GM19043 (cell line): Measurements from ENCODE around the gene FIGLA.
"Not testable (repeated sequence)": the region's sequence is repeated elsewhere in the genome, so short reads cannot be mapped to it uniquely, and the experiment has no call there.

Experiments
- ATAC-seq: cut with Tn5 transposase; IDR thresholded peaks from one replicate; pipeline ENCODE4 v1.9.1; 2021; ENCODE audit warnings: low read depth; ENCODE audit not compliant: unreplicated experiment

The FIGLA gene

DNA sequence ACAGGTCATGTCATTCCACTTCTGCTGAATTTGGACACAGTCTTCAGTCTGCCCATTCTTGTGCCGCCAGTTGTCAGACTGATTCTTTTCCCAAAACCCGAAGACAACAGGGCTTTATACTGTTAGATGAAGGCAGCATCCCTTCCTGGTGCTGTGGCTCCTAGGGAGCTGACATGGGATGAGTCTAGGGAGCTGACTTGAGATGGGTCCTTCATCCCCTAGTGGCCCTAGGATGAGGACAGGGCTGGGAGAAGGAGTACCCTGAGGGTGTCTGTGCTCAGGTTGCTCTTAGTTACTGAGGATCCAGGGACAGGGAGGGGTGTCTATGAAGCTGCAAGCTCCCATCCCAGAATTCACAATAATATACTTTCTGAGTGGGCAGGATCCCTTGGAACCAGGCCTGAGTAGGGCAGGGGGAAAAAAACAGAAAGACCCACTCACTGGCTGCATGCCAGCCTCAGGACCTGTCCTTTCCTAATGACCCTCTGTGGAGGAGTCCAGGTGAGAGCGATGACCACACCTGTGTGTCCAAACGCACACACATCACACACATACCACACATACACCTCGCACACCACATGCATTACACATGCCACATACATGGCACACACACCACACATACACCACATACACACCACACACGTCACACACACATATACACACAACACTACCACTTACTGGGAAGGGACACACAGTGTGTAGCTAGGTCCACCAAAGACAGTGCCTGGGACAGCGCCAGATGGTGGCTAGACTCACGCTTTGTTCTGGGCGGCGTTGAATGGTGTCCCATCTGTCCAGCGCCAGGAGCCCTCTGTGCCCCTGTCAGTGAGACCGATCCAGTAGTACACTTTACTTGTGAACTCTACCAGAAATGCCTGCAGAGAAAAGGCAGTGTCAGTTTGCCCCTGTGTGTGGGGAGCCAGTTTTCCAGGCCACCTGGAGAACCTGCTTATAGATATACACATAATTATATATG lies 18.8 kb upstream of the FIGLA start:
- ATAC-seq = no peak

DNA sequence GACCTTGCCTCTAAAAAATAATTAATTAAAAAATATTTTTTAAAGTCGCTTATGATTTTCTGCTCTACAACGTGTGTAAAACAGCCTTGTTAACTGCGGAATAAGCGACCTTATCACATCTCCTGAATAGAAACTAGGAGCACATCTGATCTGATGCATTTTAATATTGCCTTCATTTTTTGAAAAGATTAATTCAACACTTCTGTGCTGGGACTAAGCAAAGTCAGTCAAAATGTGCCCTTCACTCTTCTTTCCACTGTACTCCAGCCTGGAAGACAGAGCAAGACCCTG lies 17.3 kb upstream of the FIGLA start:
- ATAC-seq = no peak

DNA sequence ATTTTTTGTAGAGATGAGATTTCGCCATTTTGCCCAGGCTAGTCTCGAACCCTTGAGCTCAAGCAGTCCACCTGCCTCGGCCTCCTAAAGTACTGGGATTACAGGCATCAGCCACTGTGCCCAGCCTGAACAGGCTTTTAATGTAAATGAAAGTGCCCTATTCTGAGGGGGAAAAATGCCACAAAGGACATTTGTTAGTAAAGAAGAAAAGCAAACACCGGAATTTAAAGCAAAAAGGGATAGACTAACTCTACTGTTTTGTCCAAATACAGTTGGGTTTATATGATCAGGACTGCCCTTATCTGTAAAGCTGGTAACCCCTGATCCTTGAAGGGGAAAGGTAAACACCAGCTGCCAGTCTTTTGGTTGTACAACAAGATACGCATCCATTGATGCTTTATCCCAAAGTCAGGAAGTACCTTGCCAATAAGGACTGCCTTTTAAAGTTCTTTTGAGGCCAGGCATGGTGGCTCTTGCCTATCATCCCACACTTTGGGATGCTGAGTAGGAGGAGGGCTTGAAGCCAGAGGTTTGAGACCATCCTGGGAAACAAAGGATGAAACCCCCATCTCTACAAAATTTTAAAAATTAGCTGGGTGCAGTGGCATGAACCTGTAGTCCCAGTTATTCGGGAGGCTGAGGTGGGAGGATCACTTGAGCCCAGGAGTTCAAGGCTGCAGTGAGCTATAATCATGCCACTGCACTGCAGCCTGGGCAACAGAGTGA lies 16.8 kb upstream of the FIGLA start:
- no peak for ATAC-seq

DNA sequence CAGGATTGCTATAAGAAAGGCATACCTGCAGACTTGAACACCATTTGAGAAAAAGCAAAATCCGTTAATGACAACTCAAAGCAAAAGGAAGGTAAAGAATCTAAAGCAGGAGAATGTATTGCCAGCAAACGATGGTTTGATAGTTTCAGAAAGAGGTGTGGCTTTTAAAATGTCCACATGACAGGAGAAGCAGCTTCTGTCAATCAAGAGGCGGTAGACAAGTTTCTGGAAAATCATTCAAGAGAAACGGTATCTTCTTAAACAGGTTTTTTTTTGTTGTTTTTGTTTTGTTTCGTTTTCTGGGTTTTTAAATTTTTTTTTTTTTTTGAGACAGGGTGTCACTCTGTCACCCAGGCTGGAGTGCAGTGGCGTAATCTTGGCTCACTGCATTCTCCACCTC lies 16.2 kb upstream of the FIGLA start:
- no peak for ATAC-seq

DNA sequence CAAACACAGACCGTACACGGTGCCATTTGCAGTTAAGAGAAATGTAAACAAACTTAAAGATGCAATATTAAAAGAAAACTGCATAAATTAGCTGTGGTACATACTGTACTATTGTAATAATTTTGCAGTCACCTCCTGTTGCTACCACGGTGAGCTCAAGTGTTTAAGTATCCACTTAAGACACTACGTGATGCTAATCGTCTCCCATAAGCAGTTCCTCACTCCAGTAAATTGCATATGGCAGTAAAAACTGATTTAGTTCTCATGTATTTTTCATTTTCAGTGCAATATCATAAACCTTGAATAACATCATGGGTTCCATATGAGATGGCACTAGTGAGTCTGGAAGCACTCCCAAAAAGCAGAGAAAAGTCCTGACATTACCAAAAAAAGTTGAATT lies 15.6 kb upstream of the FIGLA start:
- ATAC-seq = no peak

DNA sequence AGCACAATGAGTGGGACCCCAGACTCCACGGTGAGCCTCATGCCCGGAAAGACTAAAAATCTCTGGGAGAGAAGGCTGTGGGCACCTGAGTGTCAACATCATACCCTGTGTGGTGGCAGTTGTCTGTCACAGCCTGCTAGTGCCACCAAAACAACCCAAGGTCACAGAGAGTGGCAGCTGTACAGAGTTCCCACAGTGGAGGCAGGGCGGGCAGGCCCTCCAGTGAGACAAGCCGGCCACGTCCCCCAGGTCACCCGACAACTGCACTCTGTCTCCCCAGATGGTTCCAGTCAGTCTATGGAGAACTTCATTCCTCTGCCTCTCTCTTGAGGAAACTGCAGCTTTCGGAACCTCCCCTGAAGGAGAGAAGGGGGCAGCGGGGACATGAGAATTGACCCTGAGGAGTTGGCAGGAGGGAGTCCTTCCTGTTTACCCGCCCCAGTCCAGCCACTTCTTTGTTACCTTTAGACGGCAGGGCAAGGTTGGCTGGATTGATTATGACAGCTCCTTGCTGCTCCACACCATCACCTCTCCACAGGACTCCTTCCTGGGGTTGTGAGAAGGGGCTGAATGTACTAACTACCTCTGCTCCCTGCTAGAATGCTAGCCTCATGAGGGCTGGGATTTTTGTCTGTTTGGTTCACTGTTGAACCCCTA lies 11.3 kb upstream of the FIGLA start:
- ATAC-seq = no peak

DNA sequence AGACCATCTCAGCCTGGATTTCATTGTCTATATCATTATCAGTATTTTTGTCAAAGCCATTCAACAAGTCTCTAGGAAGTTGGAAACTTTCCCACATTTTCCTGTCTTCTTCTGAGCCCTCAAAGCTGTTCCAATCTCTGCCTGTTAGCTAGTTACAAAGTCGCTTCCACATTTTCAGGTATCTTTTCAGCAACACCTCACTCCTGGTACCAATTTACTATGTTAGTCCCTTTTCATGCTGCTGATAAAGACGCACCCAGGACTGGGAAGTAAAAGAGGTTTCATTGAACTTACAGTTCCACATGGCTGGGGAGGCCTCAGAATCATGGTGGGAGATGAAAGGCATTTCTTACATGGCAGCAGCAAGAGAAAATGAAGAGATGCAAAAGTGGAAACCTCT lies 9.3 kb upstream of the FIGLA start:
- no peak for ATAC-seq

DNA sequence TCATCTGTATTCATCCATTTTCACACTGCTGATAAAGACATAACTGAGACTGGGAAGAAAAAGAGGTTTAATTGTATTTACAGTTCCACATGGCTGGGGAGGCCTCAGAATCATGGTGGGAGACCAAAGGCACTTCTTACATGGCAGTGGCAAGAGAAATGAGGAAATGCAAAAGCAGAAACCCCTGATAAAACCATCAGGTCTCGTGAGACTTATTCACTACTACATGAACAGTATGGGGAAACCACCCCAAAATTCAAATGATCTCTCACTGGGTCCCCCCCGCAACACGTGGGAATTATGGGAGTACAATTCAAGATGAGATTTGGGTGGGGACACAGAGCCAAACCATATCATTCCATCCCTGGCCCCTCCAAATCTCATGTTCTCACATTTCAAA lies 7.6 kb upstream of the FIGLA start:
- ATAC-seq = not testable (repeated sequence)

DNA sequence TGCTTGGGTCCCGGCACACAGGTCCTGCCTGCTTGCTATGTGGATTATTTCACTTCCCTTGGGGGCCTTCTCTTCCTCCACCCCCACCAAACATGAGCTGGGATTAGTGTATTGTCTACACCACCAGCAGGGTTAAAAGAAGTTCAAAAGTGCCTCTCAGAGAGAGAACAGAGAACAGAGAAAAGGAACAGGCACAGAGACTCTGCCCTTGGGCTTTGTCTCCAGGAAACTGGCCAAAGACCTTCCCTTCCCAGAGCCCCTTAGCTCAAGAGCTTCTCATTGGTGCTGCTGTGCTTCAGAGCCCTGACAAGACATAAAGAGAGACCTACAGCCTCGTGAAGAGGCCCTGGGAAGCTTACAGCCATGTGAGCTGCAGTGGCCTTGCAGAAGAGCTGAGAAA lies 7.1 kb upstream of the FIGLA start:
- ATAC-seq = no peak

DNA sequence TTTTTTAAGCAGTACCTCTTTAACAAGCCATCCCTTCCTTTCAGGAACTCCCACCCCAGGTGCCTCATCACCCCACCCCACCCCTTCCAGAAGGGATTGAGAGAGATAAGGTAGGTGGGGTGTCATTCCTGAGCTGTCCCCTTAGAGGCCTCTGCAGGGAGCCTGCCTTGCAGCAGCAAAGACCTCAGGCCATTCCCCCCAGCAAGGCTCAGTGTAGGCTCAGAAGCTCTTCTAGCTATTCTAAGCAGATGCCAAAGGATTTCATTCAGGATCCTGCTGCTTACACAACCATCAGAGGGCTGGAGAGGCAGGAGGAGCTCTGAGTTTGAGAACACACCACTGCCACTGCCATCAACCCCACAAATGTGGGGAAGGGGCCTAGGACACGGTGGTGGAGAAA lies 5.8 kb upstream of the FIGLA start:
- ATAC-seq = no peak

DNA sequence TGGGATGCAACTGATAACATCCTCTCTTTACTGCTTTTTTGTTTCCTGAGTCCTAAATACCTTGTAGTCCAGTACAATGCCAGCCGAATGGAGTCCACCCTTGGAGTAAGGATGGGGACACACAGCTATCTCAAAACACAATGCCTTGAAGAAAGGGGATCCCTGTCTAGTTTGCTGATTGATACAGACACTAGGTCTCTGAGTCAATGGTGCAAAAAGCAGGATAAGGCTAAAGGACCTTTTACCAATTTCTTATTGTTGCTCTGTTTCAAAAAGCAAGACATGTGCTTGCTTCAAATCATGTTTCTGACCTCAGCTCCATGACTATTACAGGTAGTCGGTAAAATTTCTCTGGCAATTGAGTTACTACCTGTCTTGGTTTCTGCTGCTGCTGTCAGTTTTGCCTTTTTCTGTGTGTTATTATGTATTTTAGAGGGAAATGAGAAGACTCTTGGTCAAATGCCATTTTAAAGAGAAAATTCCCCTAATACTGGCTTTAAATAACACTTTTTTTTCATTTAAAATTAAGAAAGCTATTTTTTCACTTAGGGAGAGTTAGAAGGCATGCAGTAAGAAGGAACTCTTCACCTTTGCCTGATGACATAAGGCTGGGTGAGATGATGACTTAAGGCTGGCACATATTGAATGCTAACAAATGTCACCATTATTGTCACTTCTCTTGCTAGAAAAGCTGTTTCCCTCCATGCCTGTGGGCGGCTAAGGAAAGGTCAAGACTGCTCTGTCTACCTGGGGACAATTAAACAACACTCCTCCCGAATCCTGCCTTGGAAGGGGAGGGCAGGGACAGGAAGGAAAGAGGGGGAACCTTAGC lies 4.9 kb upstream of the FIGLA start:
- no peak for ATAC-seq

DNA sequence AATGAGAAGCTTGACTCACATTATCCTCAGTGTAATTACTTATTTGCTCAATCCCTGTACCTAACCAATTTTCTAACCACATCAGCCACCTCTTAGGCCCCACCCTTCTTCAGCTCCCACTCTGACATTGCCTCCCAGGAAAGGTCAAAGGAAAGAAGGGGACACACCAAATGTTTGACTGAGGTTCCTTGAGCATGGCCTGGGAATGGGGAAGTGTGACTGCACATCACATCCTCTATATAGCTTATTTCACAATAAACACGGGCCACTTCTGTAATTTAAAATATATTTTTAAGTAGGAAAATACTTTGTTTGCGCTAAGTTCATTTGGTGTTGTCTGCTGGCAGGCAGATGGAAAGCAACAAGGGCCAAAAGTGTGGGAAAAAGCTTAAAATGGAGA lies 3.0 kb upstream of the FIGLA start:
- ATAC-seq = no peak

DNA sequence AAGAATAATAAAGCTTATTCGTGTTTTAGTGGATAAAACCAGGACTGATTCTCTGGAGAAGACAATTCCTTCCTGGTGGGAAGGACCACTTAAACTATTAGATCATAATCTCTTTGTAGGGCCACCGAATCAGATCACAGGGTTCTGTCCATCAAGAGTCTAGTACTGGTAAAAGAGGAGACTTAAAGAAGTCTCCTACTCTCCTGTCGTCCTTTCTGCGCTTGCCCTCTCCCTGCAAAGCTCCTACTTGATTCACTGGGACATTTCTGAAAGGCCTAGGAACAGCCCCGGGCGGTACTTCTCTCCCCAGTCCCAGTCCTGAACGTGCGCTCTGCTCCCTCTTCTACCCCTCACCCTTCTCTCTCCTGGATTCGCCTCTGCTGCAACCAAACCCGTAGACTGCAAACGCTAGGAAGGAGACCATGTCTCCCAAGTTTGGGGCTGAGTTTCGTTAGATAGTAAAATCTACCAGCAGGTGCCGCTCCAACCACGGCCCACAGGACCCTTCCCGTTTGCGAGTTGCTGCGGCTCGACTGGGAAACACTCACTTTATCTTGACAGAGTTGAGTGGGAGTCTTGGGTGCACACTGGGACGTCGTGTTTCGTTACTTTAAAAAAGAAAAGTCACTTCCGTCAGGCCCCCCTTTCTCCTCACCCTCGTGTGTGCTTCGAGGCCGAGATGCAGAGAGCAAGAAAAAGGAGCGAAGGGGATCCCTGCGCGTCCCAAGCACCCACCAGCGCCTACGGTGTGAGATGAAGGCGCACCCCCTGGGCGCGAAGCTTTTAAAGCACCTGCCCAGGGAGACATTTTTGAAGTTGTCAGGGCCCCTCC lies 923 bp downstream of the FIGLA start:
- ATAC-seq = no peak

DNA sequence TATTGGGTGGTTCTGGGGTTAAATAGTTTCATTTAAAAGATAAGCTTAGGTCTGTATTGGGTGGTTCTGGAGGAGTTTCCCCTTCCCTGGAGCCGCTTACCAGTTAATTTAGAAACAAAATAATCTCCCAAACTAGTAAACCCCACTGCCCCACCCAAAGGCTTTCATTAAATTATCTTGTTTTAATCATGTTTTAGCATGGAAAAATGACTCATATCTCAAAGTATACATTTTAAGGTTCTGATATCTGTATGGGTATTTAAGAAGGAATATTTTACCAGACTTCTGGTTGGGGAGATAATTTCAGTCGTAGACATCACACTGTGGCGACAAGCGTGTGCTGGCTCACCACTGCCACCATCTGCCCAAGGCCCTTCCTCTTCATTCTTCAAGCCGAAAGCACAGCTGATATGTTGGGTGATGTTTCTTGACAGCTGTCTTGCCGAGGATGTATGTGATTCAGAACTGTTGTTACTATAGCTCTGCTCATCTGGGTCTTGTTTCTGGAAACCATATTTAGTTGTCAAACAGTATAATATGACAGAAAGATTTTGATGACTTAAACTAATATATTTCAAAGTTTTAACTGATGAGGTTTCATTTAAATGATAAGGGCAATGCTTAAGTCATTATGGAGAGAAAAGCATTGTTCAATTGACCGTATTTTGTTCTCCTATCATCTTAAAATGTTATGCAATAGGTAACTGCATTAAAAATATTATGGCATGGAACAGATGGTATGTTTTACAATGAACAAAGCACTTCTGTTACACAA lies 5.1 kb downstream of the FIGLA start:
- no peak for ATAC-seq

DNA sequence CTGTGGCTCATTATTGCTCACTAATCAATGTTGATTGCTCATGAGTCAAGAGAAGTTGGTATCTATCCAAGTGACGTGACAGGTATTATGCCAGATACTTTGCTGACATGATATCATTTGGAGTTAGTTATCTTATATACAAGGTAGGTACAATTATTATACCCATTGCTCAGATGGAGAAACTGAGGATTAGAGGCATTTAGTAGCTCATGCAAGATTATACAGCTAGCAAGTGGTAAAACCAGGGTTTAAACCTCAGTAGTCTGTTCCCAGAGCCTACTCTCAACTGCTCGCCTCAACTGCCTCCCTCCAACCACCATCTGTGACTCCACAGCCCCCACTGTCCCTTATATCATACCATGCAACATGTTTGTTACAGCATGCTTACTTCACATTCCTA lies 6.1 kb downstream of the FIGLA start:
- no peak for ATAC-seq

DNA sequence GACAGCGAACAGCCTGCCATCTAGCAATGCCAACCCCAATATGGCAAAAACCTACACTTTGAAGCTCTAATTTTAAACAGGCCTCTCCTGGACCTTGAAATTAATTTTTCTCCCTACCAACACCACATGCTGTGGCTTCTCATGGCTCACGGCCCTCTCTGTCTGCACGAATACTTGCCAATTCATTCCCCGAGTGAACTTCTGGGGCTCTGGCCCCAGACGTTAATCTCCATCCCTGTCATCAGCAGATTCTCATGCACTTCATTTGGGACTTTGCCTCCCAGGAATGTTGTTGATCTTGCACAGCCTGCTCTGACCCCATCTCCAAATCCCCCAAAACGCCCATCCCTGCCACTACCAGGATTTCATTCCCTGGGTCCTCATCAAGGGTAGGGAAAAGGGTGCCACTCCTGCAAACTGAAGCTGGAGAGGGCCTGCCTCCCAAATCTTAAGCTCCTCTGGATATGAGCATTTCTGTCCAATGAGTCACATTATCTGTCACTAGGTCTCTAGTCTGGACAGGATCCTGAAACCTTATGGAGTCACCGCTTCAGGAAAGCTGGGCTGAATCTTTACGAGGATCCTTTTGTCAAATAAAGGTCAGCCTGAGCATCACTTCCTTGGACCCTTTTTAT lies 10.4 kb downstream of the FIGLA start:
- ATAC-seq = no peak

DNA sequence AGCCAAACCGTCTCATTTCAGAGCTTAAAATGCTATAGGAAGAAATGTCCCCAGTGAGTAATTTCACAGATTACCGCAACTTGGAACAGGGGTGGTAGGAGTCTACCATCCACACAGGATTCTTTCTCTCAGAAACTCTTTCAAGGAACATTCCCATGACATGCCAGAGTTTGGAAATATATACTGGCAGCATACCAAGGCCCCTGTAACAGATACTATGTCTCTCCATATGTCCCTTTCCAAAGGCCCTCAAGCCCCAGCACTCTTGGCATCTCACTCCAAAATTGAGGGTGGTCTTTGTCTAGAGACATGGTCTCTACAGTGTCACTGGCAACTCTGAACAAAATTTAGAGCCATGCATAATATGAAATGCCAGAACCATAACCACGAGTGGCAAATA lies 11.0 kb downstream of the FIGLA start:
- ATAC-seq = no peak

DNA sequence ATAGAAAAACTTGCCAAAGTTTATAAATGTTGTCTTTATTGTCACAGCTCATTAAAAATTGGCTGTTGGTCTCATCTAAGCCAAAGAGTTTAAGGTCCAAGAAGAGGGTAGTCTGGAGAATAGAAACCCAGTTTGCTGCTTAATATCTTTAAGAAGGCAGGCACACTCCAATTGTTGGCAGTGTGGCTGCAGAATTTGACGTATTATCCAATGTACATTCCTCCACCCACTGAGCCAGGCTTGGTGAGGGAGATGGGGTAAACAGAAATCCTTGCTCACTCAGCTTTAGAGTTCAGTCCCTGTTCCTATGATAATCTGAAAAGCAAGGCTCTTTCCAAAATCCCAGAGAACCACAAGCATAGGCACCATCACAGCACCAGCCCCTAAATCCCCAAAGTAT lies 11.8 kb downstream of the FIGLA start:
- no peak for ATAC-seq

DNA sequence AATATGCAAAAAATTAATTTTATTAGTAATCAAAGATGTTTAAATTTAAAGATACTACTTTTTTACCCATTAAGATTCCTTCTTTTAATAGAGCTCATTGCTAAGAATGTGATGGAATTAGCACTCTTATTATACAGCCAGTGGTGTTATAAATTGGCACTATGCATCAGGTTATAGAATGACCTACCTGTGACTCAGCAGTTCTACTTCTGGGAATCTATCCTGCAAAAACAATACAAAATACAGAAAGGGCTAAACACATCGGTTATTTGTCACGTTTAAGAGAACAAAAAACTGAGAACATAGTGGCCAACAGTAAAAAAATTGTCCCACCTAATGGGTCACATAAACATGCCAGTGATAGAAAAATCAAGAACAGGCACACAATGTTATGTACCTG lies 13.0 kb downstream of the FIGLA start:
- ATAC-seq = no peak
